Keratinocyte (primary cell): Measurements from ENCODE around the gene PRG3. TPM values are rescaled to one million over a fixed set of nuclear protein-coding genes. Genes with fewer than 3 reads are reported as not detected.

Experiments
- DNase-seq: peaks from one replicate; pipeline ENCODE4 v3.0.0-alpha.2; 2011; ENCODE audit warnings: low read depth, missing footprints, low spot score
- FAIRE-seq: peaks from 2 replicates; lab custom pipeline; 2011; peaks lifted over from hg19 to GRCh38; lab: Jason Lieb, UNC
- H2AFZ ChIP-seq: 2 replicates; pipeline ENCODE4 v1.6.0; 2012; ENCODE audit warnings: low read length, control low read depth, inconsistent platforms; ENCODE audit not compliant: control insufficient read depth
- H3K27ac ChIP-seq: 2 replicates; pipeline ENCODE4 v1.5.1; 2011; ENCODE audit warnings: low read length; ENCODE audit not compliant: control insufficient read depth, insufficient read depth
- H3K27me3 ChIP-seq: 3 replicates; pipeline ENCODE4 v1.6.0; 2011; ENCODE audit warnings: low read length; ENCODE audit not compliant: control insufficient read depth, insufficient read depth; ENCODE audit errors: extremely low read depth
- H3K36me3 ChIP-seq, 2 experiments: 2 replicates in 1 of 2; 3 replicates in 1 of 2; pipeline ENCODE4 v1.5.1; 2011; ENCODE audit warnings: low read length in 2 of 2, mild to moderate bottlenecking in 1 of 2; ENCODE audit not compliant: control insufficient read depth in 2 of 2, insufficient read depth in 2 of 2; ENCODE audit errors: extremely low read depth in 1 of 2
- H3K4me1 ChIP-seq: 3 replicates; pipeline ENCODE4 v1.5.1; 2011; ENCODE audit warnings: low read length; ENCODE audit not compliant: control insufficient read depth, insufficient read depth; ENCODE audit errors: extremely low read depth
- H3K4me2 ChIP-seq: 3 replicates; pipeline ENCODE4 v1.6.0; 2011; ENCODE audit warnings: low read depth, low read length; ENCODE audit not compliant: control insufficient read depth, insufficient read depth; ENCODE audit errors: extremely low read depth
- H3K4me3 ChIP-seq, 3 experiments: fragments of 200-600 bp in 1 of 3; sonication (generic) in 1 of 3; 2 replicates in 2 of 3; 3 replicates in 1 of 3; pipeline ENCODE4 v1.5.1; 2011 to 2016; ENCODE audit warnings: low read length in 3 of 3, mild to moderate bottlenecking in 3 of 3, control low read depth in 2 of 3, inconsistent platforms in 1 of 3, low read depth in 1 of 3, mixed read lengths in 1 of 3, mixed run types in 1 of 3, moderate library complexity in 1 of 3; ENCODE audit not compliant: control insufficient read depth in 2 of 3, insufficient read depth in 2 of 3; ENCODE audit errors: extremely low read depth in 1 of 3
- H3K79me2 ChIP-seq: 2 replicates; pipeline ENCODE4 v1.6.0; 2012; ENCODE audit warnings: low read length; ENCODE audit not compliant: control insufficient read depth, insufficient read depth
- H3K9ac ChIP-seq: 3 replicates; pipeline ENCODE4 v1.6.0; 2011; ENCODE audit warnings: low read length; ENCODE audit not compliant: control insufficient read depth, insufficient read depth; ENCODE audit errors: extremely low read depth
- H3K9me1 ChIP-seq: 3 replicates; pipeline ENCODE4 v1.6.0; 2011; ENCODE audit warnings: low read length; ENCODE audit not compliant: control insufficient read depth, insufficient read depth; ENCODE audit errors: extremely low read depth
- H3K9me3 ChIP-seq: 2 replicates; pipeline ENCODE4 v1.5.1; 2012; ENCODE audit warnings: low read depth, low read length; ENCODE audit not compliant: control insufficient read depth
- H4K20me1 ChIP-seq: 3 replicates; pipeline ENCODE4 v1.6.0; 2011; ENCODE audit warnings: low read length; ENCODE audit not compliant: control insufficient read depth, insufficient read depth; ENCODE audit errors: extremely low read depth
- EZH2 ChIP-seq: IDR thresholded peaks from one replicate; pipeline ENCODE4 v1.6.1; 2012; ENCODE audit warnings: inconsistent platforms, mild to moderate bottlenecking, low read length, moderate library complexity
- dilution Hi-C: fragments of 300-500 bp; cut with MboI; formaldehyde crosslinking; loops from one replicate; pipeline ENCODE4 v1.7.0; 2020; ENCODE audit warnings: low sequenced_read_pairs; ENCODE audit not compliant: extremely low pct_ligation_motif_present
- polyA plus RNA-seq, 5 experiments: library from polyadenylated mRNA; depleted of rRNA in 3 of 5; stranded (reverse) in 3 of 5; stranded (forward) in 1 of 5; unstranded in 1 of 5; fragments of >200 nt; gene quantifications; 1 replicate in 1 of 5; 2 replicates in 3 of 5; 3 replicates in 1 of 5; pipeline versions ENCODE4 v1.2.1 to v1.2.3, GENCODE V29; 2011 to 2012; ENCODE audit warnings: missing spikeins in 2 of 5, low read depth in 1 of 5, low replicate concordance in 1 of 5
- TF ChIP-seq, protein P1 (sequence below), 3 experiments: IDR thresholded peaks in 1 of 3; conservative IDR thresholded peaks in 1 of 3; optimal IDR thresholded peaks in 1 of 3; 2 replicates in 2 of 3; 3 replicates in 1 of 3; pipeline versions ENCODE3 to v1.5.1; 2011; ENCODE audit warnings: low read length in 3 of 3, mild to moderate bottlenecking in 3 of 3, moderate library complexity in 2 of 3, control low read depth in 1 of 3, inconsistent platforms in 1 of 3; ENCODE audit not compliant: insufficient read depth in 2 of 3; ENCODE audit errors: extremely low read depth in 1 of 3

The PRG3 gene
- polyA plus RNA-seq, 1 donor (not counting 4 experiments of a cell fraction or from before 2014, with no cell fraction given), result not detected

DNA sequence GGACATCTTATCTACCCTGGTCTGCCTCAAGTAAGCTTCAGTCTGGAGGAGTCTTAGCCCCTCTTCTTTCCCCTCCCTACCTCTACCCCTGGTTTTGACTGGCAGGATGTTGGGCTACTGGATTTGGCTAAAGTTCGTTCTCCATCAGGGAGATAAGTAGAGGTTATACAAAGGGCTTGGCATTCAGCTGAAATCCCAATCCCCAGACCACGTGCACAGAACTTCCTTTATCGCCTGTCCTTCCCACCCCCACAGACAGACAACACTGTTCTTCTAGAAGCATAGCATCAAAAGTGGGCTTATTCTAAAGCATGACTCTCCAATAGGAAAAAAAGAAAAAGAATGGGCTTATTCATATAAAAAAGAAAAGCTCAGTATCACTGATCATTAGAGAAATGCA lies 7.8 kb downstream of the PRG3 start:
- Histone ChIP-seq H3K9me3 (no peaks in the 10 kb centered on the region), H4K20me1 (no peaks in the 10 kb centered on the region), H3K36me3 (no peaks in the 10 kb centered on the region), H3K9me1 (no peaks in the 10 kb centered on the region), H3K9ac (no peak overlapping the region), H3K27ac (no peak overlapping the region), H2AFZ (no peak overlapping the region), H3K79me2 (no peaks in the 10 kb centered on the region), H3K4me3 (no peak overlapping the region), H3K27me3 (no peaks in the 10 kb centered on the region), H3K4me2 (no peak overlapping the region), H3K4me1 (peaks cover 29% of the 10 kb centered on the region)
- dilution Hi-C loops, result no loop called here
- DNase-seq (no peak), FAIRE-seq (no peak)
- no peak for TF ChIP-seq EZH2
- TF ChIP-seq, protein P1, sequence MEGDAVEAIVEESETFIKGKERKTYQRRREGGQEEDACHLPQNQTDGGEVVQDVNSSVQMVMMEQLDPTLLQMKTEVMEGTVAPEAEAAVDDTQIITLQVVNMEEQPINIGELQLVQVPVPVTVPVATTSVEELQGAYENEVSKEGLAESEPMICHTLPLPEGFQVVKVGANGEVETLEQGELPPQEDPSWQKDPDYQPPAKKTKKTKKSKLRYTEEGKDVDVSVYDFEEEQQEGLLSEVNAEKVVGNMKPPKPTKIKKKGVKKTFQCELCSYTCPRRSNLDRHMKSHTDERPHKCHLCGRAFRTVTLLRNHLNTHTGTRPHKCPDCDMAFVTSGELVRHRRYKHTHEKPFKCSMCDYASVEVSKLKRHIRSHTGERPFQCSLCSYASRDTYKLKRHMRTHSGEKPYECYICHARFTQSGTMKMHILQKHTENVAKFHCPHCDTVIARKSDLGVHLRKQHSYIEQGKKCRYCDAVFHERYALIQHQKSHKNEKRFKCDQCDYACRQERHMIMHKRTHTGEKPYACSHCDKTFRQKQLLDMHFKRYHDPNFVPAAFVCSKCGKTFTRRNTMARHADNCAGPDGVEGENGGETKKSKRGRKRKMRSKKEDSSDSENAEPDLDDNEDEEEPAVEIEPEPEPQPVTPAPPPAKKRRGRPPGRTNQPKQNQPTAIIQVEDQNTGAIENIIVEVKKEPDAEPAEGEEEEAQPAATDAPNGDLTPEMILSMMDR (optimal IDR thresholded peaks at IDR 0.05 in 1 of 3, IDR thresholded peaks at IDR 0.05 in 1 of 3, conservative IDR thresholded peaks at IDR 0.05 in 1 of 3; ENCODE audit: extremely low read depth in 1 of 3, insufficient read depth in 2 of 3, low read length in 3 of 3), result no peak

DNA sequence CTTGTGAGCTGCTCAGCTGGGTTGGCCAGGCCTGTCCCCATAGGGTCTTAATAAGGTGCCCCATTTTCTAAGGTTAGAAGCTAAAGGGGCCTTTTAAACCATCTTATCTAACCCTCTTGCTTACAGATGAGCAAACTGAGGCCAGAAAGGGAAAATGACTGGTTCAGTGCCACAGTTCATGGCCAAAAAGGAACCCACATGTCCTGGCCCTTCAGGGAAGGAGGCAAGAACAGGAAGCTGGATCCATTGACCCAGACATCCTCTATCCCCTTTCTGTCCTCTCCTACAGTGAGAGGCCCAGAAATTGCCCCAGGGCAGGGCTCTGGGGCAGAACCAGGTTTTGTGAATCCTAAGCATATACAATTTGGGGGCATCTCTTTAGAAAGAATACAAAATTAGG lies 10.0 kb downstream of the PRG3 start:
- H3K9ac ChIP-seq, result no peak overlapping the region
- no peak overlapping the region for H3K27ac ChIP-seq
- DNase-seq (no peak), FAIRE-seq (no peak)
- no peak overlapping the region for H3K4me2 ChIP-seq
- peaks cover 34% of the 10 kb centered on the region for H3K4me1 ChIP-seq
- no peak overlapping the region for H3K4me3 ChIP-seq
- H3K9me1 ChIP-seq, result no peaks in the 10 kb centered on the region
- TF ChIP-seq, protein P1 (optimal IDR thresholded peaks at IDR 0.05 in 1 of 3, IDR thresholded peaks at IDR 0.05 in 1 of 3, conservative IDR thresholded peaks at IDR 0.05 in 1 of 3; ENCODE audit: extremely low read depth in 1 of 3, insufficient read depth in 2 of 3, low read length in 3 of 3), result no peak
- TF ChIP-seq EZH2, result no peak
- no peaks in the 10 kb centered on the region for H3K27me3 ChIP-seq
- no peak overlapping the region for H2AFZ ChIP-seq
- no peaks in the 10 kb centered on the region for H4K20me1 ChIP-seq
- H3K36me3 ChIP-seq, result no peaks in the 10 kb centered on the region
- no peaks in the 10 kb centered on the region for H3K9me3 ChIP-seq
- H3K79me2 ChIP-seq, result no peaks in the 10 kb centered on the region
- dilution Hi-C loops, result no loop called here
